ENCODE data around the gene CDH6. TPM values are rescaled to one million over a fixed set of nuclear protein-coding genes. Genes with fewer than 3 reads are reported as not detected.

Gene CDH6
- total and polyA plus RNA-seq, 2 of the 4 experiments (the other 2 are of a cell fraction) = 72.2 to 232 TPM

DNA sequence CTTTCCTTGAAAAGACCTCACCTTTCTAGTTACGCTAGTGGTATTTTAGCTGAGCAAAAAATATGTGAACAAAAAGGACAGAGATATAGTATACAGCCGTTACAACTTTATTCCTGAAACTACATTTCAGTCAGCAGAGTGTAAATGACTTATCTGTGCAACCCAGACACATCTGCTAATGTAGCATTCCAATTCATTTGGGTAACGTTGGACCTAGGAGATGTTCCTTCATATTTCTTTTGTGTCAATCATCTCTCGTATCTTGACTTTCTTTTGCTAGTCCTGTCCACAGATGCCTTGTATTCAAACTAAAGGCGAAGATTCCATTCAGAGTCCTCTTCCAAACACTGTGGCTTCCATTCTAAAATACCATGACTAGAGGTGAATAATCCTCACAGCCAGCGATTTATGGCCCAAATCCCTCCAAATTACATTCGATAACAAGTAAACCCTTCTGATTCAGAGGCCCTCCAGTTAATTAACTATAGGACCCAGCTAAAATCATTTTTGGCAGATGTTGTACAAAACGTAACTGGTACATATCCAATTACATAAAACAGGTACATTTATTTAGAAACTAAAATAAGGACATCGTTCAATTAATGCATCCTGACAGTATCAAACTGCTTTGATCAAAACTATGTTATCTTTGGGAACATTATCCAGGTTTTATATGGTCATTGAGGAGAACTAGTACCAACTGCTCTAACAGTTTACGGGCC, 182.7 kb downstream of the CDH6 start:
- intact Hi-C loops (cut with micrococcal nuclease) = no loop called here
- no peak overlapping the region for H4K8ac ChIP-seq (ENCODE audit: low read depth in 2 of 2, low read length in 2 of 2)
- H3K79me1 ChIP-seq (ENCODE audit: low read depth in 1 of 2, low read length in 2 of 2) = no peaks in the 10 kb centered on the region
- POLR2A ChIA-PET (ENCODE audit: unreplicated experiment) = no interaction called here
- ATAC-seq (ENCODE audit: low read depth) (no peak), DNase-seq (no peak)
- no peak overlapping the region for H2BK20ac ChIP-seq (ENCODE audit: low read depth, low read length)
- BruUV-seq (replicated peaks) = no TSS peak
- H3K4me2 ChIP-seq (ENCODE audit: low read depth, low read length) = no peak overlapping the region
- no peak overlapping the region for H3K4me3 ChIP-seq (ENCODE audit: insufficient read depth, low read depth, low read length)
- no peak overlapping the region for H2AK9ac ChIP-seq (replicated peaks; ENCODE audit: low read depth, low read length, poor library complexity)
- no peak overlapping the region for H2BK120ac ChIP-seq (ENCODE audit: low read depth, low read length)
- H4K5ac ChIP-seq (ENCODE audit: low read depth, low read length) = no peak overlapping the region
- no peak overlapping the region for H2AFZ ChIP-seq (replicated peaks; ENCODE audit: low read length, poor library complexity)
- no peak overlapping the region for H4K91ac ChIP-seq (ENCODE audit: insufficient read depth, low read depth, low read length)
- H3K27me3 ChIP-seq (ENCODE audit: control insufficient read depth, insufficient read depth, low read length) = no peaks in the 10 kb centered on the region
- dilution Hi-C loops (cut with HindIII; ENCODE audit: low sequenced_read_pairs, unreplicated experiment) = no loop called here
- H4K20me1 ChIP-seq (ENCODE audit: insufficient read depth, low read length) = no peaks in the 10 kb centered on the region
- no peak overlapping the region for H3K14ac ChIP-seq (replicated peaks; ENCODE audit: low read depth, low read length)
- H3K27ac ChIP-seq (ENCODE audit: insufficient read depth, low read length) = no peak overlapping the region
- in situ Hi-C loops (cut with MboI; ENCODE audit: low sequenced_read_pairs) = no loop called here
- H3K36me3 ChIP-seq (ENCODE audit: control insufficient read depth, insufficient read depth, low read length) = no peaks in the 10 kb centered on the region
- H2BK15ac ChIP-seq (ENCODE audit: low read depth, low read length) = no peak overlapping the region
- no peak overlapping the region for H3K4ac ChIP-seq (ENCODE audit: low read depth, low read length)
- no peaks in the 10 kb centered on the region; the same call in 1 of the 2 replicates for H3K4me1 ChIP-seq (ENCODE audit: control insufficient read depth, insufficient read depth, low read length)
- H3K9me3 ChIP-seq (ENCODE audit: control insufficient read depth, insufficient read depth, low read length) = no peaks in the 10 kb centered on the region
- CTCF ChIA-PET = interaction anchor here (1.8 kb wide), 1 partner anchor 7 kb away, joined by 4 read pairs; no protein-coding TSS in a partner anchor
- 100% methylated on average over 1 of the region's 10 CpGs; no CpG with 5 or more reads in 1 of the 2 experiments for WGBS, 2 experiments (ENCODE audit: extremely low coverage in 2 of 2, insufficient read length in 1 of 2)
- no peak overlapping the region for H3K56ac ChIP-seq (ENCODE audit: extremely low read depth, insufficient read depth, low read length)
- no peak for TF ChIP-seq POLR2A (IDR thresholded peaks at IDR 0.05; ENCODE audit: low read depth, low read length)
- TF ChIP-seq, protein P1, sequence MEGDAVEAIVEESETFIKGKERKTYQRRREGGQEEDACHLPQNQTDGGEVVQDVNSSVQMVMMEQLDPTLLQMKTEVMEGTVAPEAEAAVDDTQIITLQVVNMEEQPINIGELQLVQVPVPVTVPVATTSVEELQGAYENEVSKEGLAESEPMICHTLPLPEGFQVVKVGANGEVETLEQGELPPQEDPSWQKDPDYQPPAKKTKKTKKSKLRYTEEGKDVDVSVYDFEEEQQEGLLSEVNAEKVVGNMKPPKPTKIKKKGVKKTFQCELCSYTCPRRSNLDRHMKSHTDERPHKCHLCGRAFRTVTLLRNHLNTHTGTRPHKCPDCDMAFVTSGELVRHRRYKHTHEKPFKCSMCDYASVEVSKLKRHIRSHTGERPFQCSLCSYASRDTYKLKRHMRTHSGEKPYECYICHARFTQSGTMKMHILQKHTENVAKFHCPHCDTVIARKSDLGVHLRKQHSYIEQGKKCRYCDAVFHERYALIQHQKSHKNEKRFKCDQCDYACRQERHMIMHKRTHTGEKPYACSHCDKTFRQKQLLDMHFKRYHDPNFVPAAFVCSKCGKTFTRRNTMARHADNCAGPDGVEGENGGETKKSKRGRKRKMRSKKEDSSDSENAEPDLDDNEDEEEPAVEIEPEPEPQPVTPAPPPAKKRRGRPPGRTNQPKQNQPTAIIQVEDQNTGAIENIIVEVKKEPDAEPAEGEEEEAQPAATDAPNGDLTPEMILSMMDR (conservative IDR thresholded peaks at IDR 0.05; ENCODE audit: low read depth, low read length) = no peak
- no peak for TF ChIP-seq MXI1 (IDR thresholded peaks at IDR 0.05; ENCODE audit: borderline replicate concordance, low read depth, low read length)
- TF ChIP-seq RFX5 (IDR thresholded peaks at IDR 0.05; ENCODE audit: low read depth, low read length) = no peak
- no peak for TF ChIP-seq FOS (IDR thresholded peaks at IDR 0.05; ENCODE audit: low read depth, low read length)
- no peak overlapping the region for H3K9ac ChIP-seq (ENCODE audit: low read depth, low read length)
- no peak overlapping the region for H3K18ac ChIP-seq (ENCODE audit: low read depth, low read length)
- H3K9me1 ChIP-seq (ENCODE audit: insufficient read depth, low read length) = no peaks in the 10 kb centered on the region; the same call in 1 of the 2 replicates
- H2BK5ac ChIP-seq (ENCODE audit: low read depth, low read length, poor library complexity, severe bottlenecking) = no peak overlapping the region
- H3K23ac ChIP-seq (ENCODE audit: low read depth, low read length) = no peak overlapping the region
- H2AK5ac ChIP-seq (ENCODE audit: low read depth, low read length) = no peak overlapping the region

Measured in IMR-90 (cell line).